ENCODE results near the gene MPDU1.

Gene MPDU1

GRCh38 chr17:7557147-7557764 is 26.4 kb upstream of the MPDU1 start:
- Mint-ChIP-seq H3K4me1 (ENCODE audit: low read depth) (peaks cover 53% of the 10 kb centered on the region), H3K4me3 (no peak overlapping the region), H3K27ac (no peak overlapping the region), H3K27me3 (ENCODE audit: low read depth) (no peaks in the 10 kb centered on the region), H3K36me3 (ENCODE audit: low read depth) (peaks cover 38% of the 10 kb centered on the region), H3K9me3 (no peaks in the 10 kb centered on the region)

- Mint-ChIP-seq H3K27ac (peak overlapping the region; percentile 65), H3K36me3 (ENCODE audit: low read depth) (peaks cover 40% of the 10 kb centered on the region), H3K4me3 (peak overlapping the region; percentile 17), H3K4me1 (ENCODE audit: low read depth) (peaks cover 53% of the 10 kb centered on the region), H3K9me3 (no peaks in the 10 kb centered on the region), H3K27me3 (ENCODE audit: low read depth) (no peaks in the 10 kb centered on the region)
Measured at GRCh38 chr17:7557775-7558543, 25.7 kb upstream of the MPDU1 start.

GRCh38 chr17:7558544-7559319 is 24.9 kb upstream of the MPDU1 start, which contains the start of gene TNFSF13:
TNFSF13 (plus strand) TSS chr17:7558750; CDS start chr17:7559040, 290 bp downstream.
- Mint-ChIP-seq H3K27me3 (ENCODE audit: low read depth) (no peaks in the 10 kb centered on the region), H3K4me3 (peak within 1 kb of the TSS; percentile 17), H3K36me3 (ENCODE audit: low read depth) (peaks cover 35% of the 10 kb centered on the region), H3K27ac (peak within 1 kb of the TSS; percentile 65), H3K9me3 (no peaks in the 10 kb centered on the region), H3K4me1 (ENCODE audit: low read depth) (peaks cover 48% of the 10 kb centered on the region)

GRCh38 chr17:7559320-7560171 is 24.1 kb upstream of the MPDU1 start:
- Mint-ChIP-seq H3K36me3 (ENCODE audit: low read depth) (peaks cover 35% of the 10 kb centered on the region), H3K9me3 (no peaks in the 10 kb centered on the region), H3K27me3 (ENCODE audit: low read depth) (no peaks in the 10 kb centered on the region), H3K4me3 (no peak overlapping the region), H3K27ac (no peak overlapping the region), H3K4me1 (ENCODE audit: low read depth) (peaks cover 48% of the 10 kb centered on the region)

- Mint-ChIP-seq H3K27me3 (ENCODE audit: low read depth) (no peaks in the 10 kb centered on the region), H3K4me3 (peak overlapping the region; percentile 82), H3K9me3 (no peaks in the 10 kb centered on the region), H3K4me1 (ENCODE audit: low read depth) (peaks cover 43% of the 10 kb centered on the region), H3K27ac (peak overlapping the region; percentile 88), H3K36me3 (ENCODE audit: low read depth) (peaks cover 34% of the 10 kb centered on the region)
Measured at GRCh38 chr17:7560172-7561027, 23.3 kb upstream of the MPDU1 start.

GRCh38 chr17:7561028-7561575 is 22.6 kb upstream of the MPDU1 start:
- Mint-ChIP-seq H3K27ac (peak overlapping the region; percentile 88), H3K4me3 (peak overlapping the region; percentile 82), H3K27me3 (ENCODE audit: low read depth) (no peaks in the 10 kb centered on the region), H3K4me1 (ENCODE audit: low read depth) (peaks cover 39% of the 10 kb centered on the region), H3K9me3 (no peaks in the 10 kb centered on the region), H3K36me3 (ENCODE audit: low read depth) (peaks cover 32% of the 10 kb centered on the region)

- no peaks in the 10 kb centered on the region for H3K27me3 Mint-ChIP-seq (ENCODE audit: low read depth)
- peaks cover 35% of the 10 kb centered on the region for H3K4me1 Mint-ChIP-seq (ENCODE audit: low read depth)
- H3K36me3 Mint-ChIP-seq (ENCODE audit: low read depth): peaks cover 28% of the 10 kb centered on the region
- peak within 1 kb of the TSS; percentile 98 for H3K4me3 Mint-ChIP-seq
- H3K9me3 Mint-ChIP-seq: no peaks in the 10 kb centered on the region
- H3K27ac Mint-ChIP-seq: peak within 1 kb of the TSS; percentile 95
Measured at GRCh38 chr17:7561589-7562207, 22.0 kb upstream of the MPDU1 start, which contains the start of gene SENP3. SENP3 (plus strand) TSS chr17:7561919; CDS start chr17:7563077, 1,158 bp downstream.

- peaks cover 35% of the 10 kb centered on the region for H3K4me1 Mint-ChIP-seq (ENCODE audit: low read depth)
- H3K27me3 Mint-ChIP-seq (ENCODE audit: low read depth): no peaks in the 10 kb centered on the region
- peaks cover 28% of the 10 kb centered on the region for H3K36me3 Mint-ChIP-seq (ENCODE audit: low read depth)
- peak overlapping the region; percentile 95 for H3K27ac Mint-ChIP-seq
- peak overlapping the region; percentile 98 for H3K4me3 Mint-ChIP-seq
- no peaks in the 10 kb centered on the region for H3K9me3 Mint-ChIP-seq
Measured at GRCh38 chr17:7562208-7562605, 21.4 kb upstream of the MPDU1 start.

- peaks cover 31% of the 10 kb centered on the region for H3K4me1 Mint-ChIP-seq (ENCODE audit: low read depth)
- H3K4me3 Mint-ChIP-seq: peak overlapping the region; percentile 98
- H3K27me3 Mint-ChIP-seq (ENCODE audit: low read depth): no peaks in the 10 kb centered on the region
- H3K9me3 Mint-ChIP-seq: no peaks in the 10 kb centered on the region
- peaks cover 31% of the 10 kb centered on the region for H3K36me3 Mint-ChIP-seq (ENCODE audit: low read depth)
- H3K27ac Mint-ChIP-seq: no peak overlapping the region
Measured at GRCh38 chr17:7563115-7563869, 20.4 kb upstream of the MPDU1 start.

GRCh38 chr17:7569571-7569970 is 14.1 kb upstream of the MPDU1 start:
- H3K36me3 Mint-ChIP-seq (ENCODE audit: low read depth): peaks cover 47% of the 10 kb centered on the region
- H3K4me3 Mint-ChIP-seq: no peak overlapping the region
- H3K9me3 Mint-ChIP-seq: no peaks in the 10 kb centered on the region
- H3K27me3 Mint-ChIP-seq (ENCODE audit: low read depth): no peaks in the 10 kb centered on the region
- no peak overlapping the region for H3K27ac Mint-ChIP-seq
- H3K4me1 Mint-ChIP-seq (ENCODE audit: low read depth): peaks cover 21% of the 10 kb centered on the region

GRCh38 chr17:7570351-7570750 is 13.3 kb upstream of the MPDU1 start:
- Mint-ChIP-seq H3K36me3 (ENCODE audit: low read depth) (peaks cover 48% of the 10 kb centered on the region), H3K4me1 (ENCODE audit: low read depth) (peaks cover 26% of the 10 kb centered on the region), H3K4me3 (no peak overlapping the region), H3K27me3 (ENCODE audit: low read depth) (no peaks in the 10 kb centered on the region), H3K9me3 (no peaks in the 10 kb centered on the region), H3K27ac (peak overlapping the region; percentile 24)

GRCh38 chr17:7572338-7572587 is 11.4 kb upstream of the MPDU1 start:
- Mint-ChIP-seq H3K27ac (peak overlapping the region; percentile 100), H3K4me1 (ENCODE audit: low read depth) (peaks cover 40% of the 10 kb centered on the region), H3K36me3 (ENCODE audit: low read depth) (peaks cover 64% of the 10 kb centered on the region), H3K9me3 (no peaks in the 10 kb centered on the region), H3K4me3 (peak overlapping the region; percentile 95), H3K27me3 (ENCODE audit: low read depth) (no peaks in the 10 kb centered on the region)

All from T-helper 1 cell treated with Interleukin-12 subunit alpha and Interleukin-12 subunit beta and Interleukin-4 antibody, amounts not matched to agents 30 μg/mL and 1 μg/mL, for 36 hours (primary cell).